Adipocyte (in vitro differentiated cells): ENCODE results near the gene GPR137.
A peak's percentile ranks its signal among the peaks of the same experiment; 100 is the strongest.

Source experiments
- DNase-seq: peaks from one replicate; pipeline ENCODE4 v3.0.0-alpha.2; 2015; ENCODE audit warnings: low read depth
- H3K27me3 ChIP-seq: replicated peaks from 2 replicates; pipeline ENCODE4 v1.7.0; 2013; ENCODE audit warnings: mild to moderate bottlenecking, low read length, moderate library complexity; ENCODE audit not compliant: control insufficient read depth, insufficient read depth
- H3K36me3 ChIP-seq: 2 replicates; pipeline ENCODE4 v1.7.0; 2013; ENCODE audit warnings: low read length, mild to moderate bottlenecking, moderate library complexity; ENCODE audit not compliant: control insufficient read depth, insufficient read depth, severe bottlenecking
- H3K4me1 ChIP-seq: 2 replicates; pipeline ENCODE4 v1.7.0; 2013; ENCODE audit warnings: mild to moderate bottlenecking, low read length, moderate library complexity; ENCODE audit not compliant: control insufficient read depth, insufficient read depth
- H3K4me3 ChIP-seq: 2 replicates; pipeline ENCODE4 v1.7.0; 2013; ENCODE audit warnings: mild to moderate bottlenecking, low read length, moderate library complexity
- H3K9ac ChIP-seq: 2 replicates; pipeline ENCODE4 v1.7.0; 2013; ENCODE audit warnings: mild to moderate bottlenecking, low read length, moderate library complexity
- H3K9me3 ChIP-seq: 2 replicates; pipeline ENCODE4 v1.7.0; 2013; ENCODE audit warnings: mild to moderate bottlenecking, low read length, moderate library complexity; ENCODE audit not compliant: control insufficient read depth

GPR137 gene

GRCh38 chr11:64250415-64251015, 35.1 kb upstream of the GPR137 start:
- peak overlapping the region; percentile 79 for H3K9ac ChIP-seq
- H3K9me3 ChIP-seq = no peaks in the 10 kb centered on the region
- H3K27me3 ChIP-seq = no peaks in the 10 kb centered on the region
- peaks cover 29% of the 10 kb centered on the region for H3K4me1 ChIP-seq
- no peak for DNase-seq
- peaks cover 5% of the 10 kb centered on the region for H3K36me3 ChIP-seq
- H3K4me3 ChIP-seq = peak overlapping the region; percentile 81

- H3K36me3 ChIP-seq = peaks cover 12% of the 10 kb centered on the region
- peak; percentile 84 for DNase-seq
- H3K9ac ChIP-seq = peak within 1 kb of the TSS; percentile 92
- peaks cover 29% of the 10 kb centered on the region for H3K4me1 ChIP-seq
- H3K9me3 ChIP-seq = no peaks in the 10 kb centered on the region
- H3K27me3 ChIP-seq = no peaks in the 10 kb centered on the region
- H3K4me3 ChIP-seq = peak within 1 kb of the TSS; percentile 93
Observed at GRCh38 chr11:64251016-64251752, 34.5 kb upstream of the GPR137 start, which contains the start of gene PLCB3. Gene PLCB3, plus strand, starts transcription at chr11:64251530. Its CDS starts 120 bp downstream, at chr11:64251650.

DNA sequence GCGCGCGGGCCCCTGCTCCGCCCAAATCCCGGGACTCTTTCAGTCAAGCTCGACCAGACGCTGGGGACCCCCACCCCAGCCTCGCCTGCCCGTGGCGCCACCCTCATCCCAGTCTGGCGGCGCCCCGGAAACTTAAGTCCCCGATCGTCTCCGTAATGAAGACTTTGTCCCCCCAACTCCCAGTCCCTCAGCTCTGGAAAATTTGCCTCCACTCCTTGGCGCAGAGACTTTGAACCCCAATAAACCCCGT, 34.0 kb upstream of the GPR137 start:
- H3K4me3 ChIP-seq = peak overlapping the region; percentile 93
- H3K36me3 ChIP-seq = peaks cover 17% of the 10 kb centered on the region
- H3K9ac ChIP-seq = peak overlapping the region; percentile 92
- H3K4me1 ChIP-seq = peaks cover 29% of the 10 kb centered on the region
- no peak for DNase-seq
- no peaks in the 10 kb centered on the region for H3K9me3 ChIP-seq
- no peaks in the 10 kb centered on the region for H3K27me3 ChIP-seq

- Histone ChIP-seq H3K9ac (peak overlapping the region; percentile 92), H3K4me3 (peak overlapping the region; percentile 93), H3K36me3 (peaks cover 17% of the 10 kb centered on the region), H3K9me3 (no peaks in the 10 kb centered on the region), H3K4me1 (peaks cover 29% of the 10 kb centered on the region), H3K27me3 (no peaks in the 10 kb centered on the region)
- DNase-seq = peak; percentile 49
Observed at GRCh38 chr11:64252003-64252872, 33.4 kb upstream of the GPR137 start.

GRCh38 chr11:64253043-64253442, 32.6 kb upstream of the GPR137 start:
- no peak overlapping the region for H3K4me3 ChIP-seq
- H3K9ac ChIP-seq = peak overlapping the region; percentile 42
- no peaks in the 10 kb centered on the region for H3K27me3 ChIP-seq
- H3K9me3 ChIP-seq = no peaks in the 10 kb centered on the region
- H3K36me3 ChIP-seq = peaks cover 23% of the 10 kb centered on the region
- H3K4me1 ChIP-seq = peaks cover 24% of the 10 kb centered on the region
- DNase-seq = no peak

- H3K9ac ChIP-seq = peak overlapping the region; percentile 42
- H3K27me3 ChIP-seq = no peaks in the 10 kb centered on the region
- peaks cover 21% of the 10 kb centered on the region for H3K4me1 ChIP-seq
- peaks cover 27% of the 10 kb centered on the region for H3K36me3 ChIP-seq
- no peaks in the 10 kb centered on the region for H3K9me3 ChIP-seq
- no peak overlapping the region for H3K4me3 ChIP-seq
- no peak for DNase-seq
Observed at GRCh38 chr11:64253481-64253880, 32.2 kb upstream of the GPR137 start.

- Histone ChIP-seq H3K27me3 (no peaks in the 10 kb centered on the region), H3K4me3 (no peak overlapping the region), H3K9ac (no peak overlapping the region), H3K9me3 (no peaks in the 10 kb centered on the region), H3K4me1 (peaks cover 21% of the 10 kb centered on the region), H3K36me3 (peaks cover 36% of the 10 kb centered on the region)
- DNase-seq = no peak
Observed at GRCh38 chr11:64254326-64254725, 31.3 kb upstream of the GPR137 start.

DNA sequence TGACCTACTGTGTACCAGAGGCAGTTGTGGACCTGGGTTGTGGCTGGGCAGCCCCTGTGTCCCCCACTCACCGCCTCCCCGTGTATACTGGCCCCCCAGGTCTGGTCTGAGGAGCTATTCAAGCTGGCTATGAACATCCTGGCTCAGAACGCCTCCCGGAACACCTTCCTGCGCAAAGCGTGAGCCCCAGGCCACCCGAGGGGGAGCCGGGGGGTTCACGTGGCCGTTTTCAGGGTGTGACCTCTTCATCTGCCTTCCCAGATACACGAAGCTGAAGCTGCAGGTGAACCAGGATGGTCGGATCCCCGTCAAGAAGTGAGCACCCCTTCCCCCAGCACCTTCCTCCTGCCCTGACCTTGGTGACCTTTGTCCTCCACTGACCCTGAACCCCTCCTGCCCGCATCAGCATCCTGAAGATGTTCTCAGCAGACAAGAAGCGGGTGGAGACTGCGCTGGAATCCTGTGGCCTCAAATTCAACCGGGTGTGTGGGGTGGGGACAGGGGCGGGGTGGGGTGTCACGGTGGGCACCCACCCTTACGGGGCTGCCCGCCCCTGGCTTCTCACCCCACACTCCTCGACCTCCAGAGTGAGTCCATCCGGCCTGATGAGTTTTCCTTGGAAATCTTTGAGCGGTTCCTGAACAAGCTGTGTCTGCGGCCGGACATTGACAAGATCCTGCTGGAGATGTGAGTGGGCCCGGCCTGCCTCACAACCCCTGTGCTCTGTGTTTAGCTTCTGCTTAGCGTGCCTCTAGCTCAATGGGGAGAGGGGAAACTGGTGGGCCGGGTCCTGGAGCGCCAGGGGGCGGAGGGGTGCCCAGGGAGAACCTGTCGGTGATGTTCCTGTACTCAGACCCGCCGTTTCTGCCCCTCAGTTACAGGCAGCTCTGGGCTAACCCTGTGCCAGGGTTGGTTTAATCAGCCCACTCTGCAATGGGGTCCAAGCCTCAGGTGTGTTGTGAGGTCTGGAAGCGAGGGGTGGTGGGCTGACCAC, 30.2 kb upstream of the GPR137 start:
- Histone ChIP-seq H3K27me3 (no peaks in the 10 kb centered on the region), H3K36me3 (peaks cover 44% of the 10 kb centered on the region), H3K4me1 (peaks cover 18% of the 10 kb centered on the region), H3K9ac (no peak overlapping the region), H3K4me3 (no peak overlapping the region), H3K9me3 (no peaks in the 10 kb centered on the region)
- no peak for DNase-seq

DNA sequence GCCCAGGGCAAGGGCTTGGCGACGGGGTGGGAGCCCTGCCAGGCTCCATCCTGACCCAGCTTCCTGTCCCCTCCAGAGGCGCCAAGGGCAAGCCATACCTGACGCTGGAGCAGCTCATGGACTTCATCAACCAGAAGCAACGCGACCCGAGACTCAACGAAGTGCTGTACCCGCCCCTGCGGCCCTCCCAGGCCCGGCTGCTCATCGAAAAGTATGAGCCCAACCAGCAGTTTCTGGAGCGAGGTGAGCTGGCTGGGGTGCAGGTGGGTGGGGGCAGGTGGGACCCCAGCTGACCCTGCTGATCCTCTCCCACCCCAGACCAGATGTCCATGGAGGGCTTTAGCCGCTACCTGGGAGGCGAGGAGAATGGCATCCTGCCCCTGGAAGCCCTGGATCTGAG, 29.3 kb upstream of the GPR137 start:
- Histone ChIP-seq H3K4me3 (no peak overlapping the region), H3K9me3 (no peaks in the 10 kb centered on the region)

GRCh38 chr11:64258356-64258755, 27.3 kb upstream of the GPR137 start:
- H3K4me1 ChIP-seq = peaks cover 3% of the 10 kb centered on the region
- peaks cover 66% of the 10 kb centered on the region for H3K36me3 ChIP-seq
- H3K9me3 ChIP-seq = no peaks in the 10 kb centered on the region
- no peak overlapping the region for H3K4me3 ChIP-seq
- H3K27me3 ChIP-seq = no peaks in the 10 kb centered on the region
- H3K9ac ChIP-seq = no peak overlapping the region
- DNase-seq = no peak

More for the DNA sequence above, 29.3 kb upstream of the GPR137 start:
- H3K4me1 ChIP-seq = peaks cover 15% of the 10 kb centered on the region
- H3K27me3 ChIP-seq = no peaks in the 10 kb centered on the region
- no peak overlapping the region for H3K9ac ChIP-seq
- DNase-seq = no peak
- peaks cover 46% of the 10 kb centered on the region for H3K36me3 ChIP-seq
